OCI-LY3 (cell line): ENCODE data around the gene ALKBH3.
A peak's percentile ranks its signal among the peaks of the same experiment; 100 is the strongest.

Source experiments
- H2AFZ ChIP-seq: fragments of 200-600, 300-600 bp; shearing (Covaris generic); 2 replicates; pipeline ENCODE4 v1.6.0; 2014; ENCODE audit warnings: antibody characterized with exemption, low read depth, low read length
- H3K27ac ChIP-seq: fragments of 200-600, 300-600 bp; sonication (generic); 2 replicates; pipeline ENCODE4 v1.5.1; 2014; ENCODE audit warnings: mild to moderate bottlenecking, low read length, moderate library complexity, mixed read lengths
- H3K27me3 ChIP-seq: fragments of 200-600, 300-600 bp; sonication (generic); 2 replicates; pipeline ENCODE4 v1.6.1; 2014; ENCODE audit warnings: low read depth, low read length, mixed read lengths
- H3K36me3 ChIP-seq: fragments of 200-600, 300-600 bp; sonication (generic); replicated peaks from 2 replicates; pipeline ENCODE3; 2014; ENCODE audit warnings: low read depth, low read length, mixed read lengths
- H3K4me1 ChIP-seq: fragments of 300-600, 200-600 bp; sonication (generic); 2 replicates; pipeline ENCODE4 v1.6.1; 2014; ENCODE audit warnings: low read length, mixed read lengths
- H3K4me2 ChIP-seq: fragments of 200-600, 300-600 bp; sonication (generic); 2 replicates; pipeline ENCODE4 v1.6.1; 2014; ENCODE audit warnings: low read length, mixed read lengths
- H3K4me3 ChIP-seq: fragments of 300-600, 200-600 bp; sonication (generic); 2 replicates; pipeline ENCODE4 v1.5.1; 2014; ENCODE audit warnings: antibody characterized with exemption, mild to moderate bottlenecking, low read length, moderate library complexity
- H3K79me2 ChIP-seq: fragments of 300-600, 200-600 bp; shearing (Covaris generic); 2 replicates; pipeline ENCODE4 v1.6.1; 2014; ENCODE audit warnings: mild to moderate bottlenecking, low read length, mixed read lengths
- H3K9ac ChIP-seq: fragments of 300-600, 200-600 bp; shearing (Covaris generic); 2 replicates; pipeline ENCODE4 v1.6.0; 2014; ENCODE audit warnings: mild to moderate bottlenecking, low read length, moderate library complexity
- H3K9me3 ChIP-seq: fragments of 200-600, 300-600 bp; shearing (Covaris generic); 2 replicates; pipeline ENCODE4 v1.6.1; 2014; ENCODE audit warnings: low read length, mixed read lengths; ENCODE audit not compliant: insufficient read depth
- H4K20me1 ChIP-seq: fragments of 200-600, 300-600 bp; sonication (generic); 2 replicates; pipeline ENCODE4 v1.6.1; 2016; ENCODE audit warnings: low read length, mixed read lengths; ENCODE audit not compliant: insufficient read depth
- CTCF ChIP-seq: fragments of 200-600, 300-600 bp; sonication (generic); IDR thresholded peaks from 2 replicates; pipeline ENCODE4 v1.5.1; 2014; ENCODE audit warnings: antibody characterized with exemption, low read length, low read depth
- EZH2phosphoT487 ChIP-seq: fragments of 200-600 bp; shearing (Covaris generic); IDR thresholded peaks from 2 replicates; pipeline ENCODE4 v1.6.1; 2018; ENCODE audit warnings: antibody characterized with exemption, mixed run types, low read depth

The ALKBH3 gene

GRCh38 chr11:43963279-43963620, 82.6 kb downstream of the ALKBH3 start:
- H3K4me1 ChIP-seq: no peaks in the 10 kb centered on the region
- H3K4me3 ChIP-seq: no peak overlapping the region
- H3K36me3 ChIP-seq: no peaks in the 10 kb centered on the region

GRCh38 chr11:43967661-43968060, 87.0 kb downstream of the ALKBH3 start:
- no peak overlapping the region for H3K4me2 ChIP-seq
- no peaks in the 10 kb centered on the region for H3K27me3 ChIP-seq
- no peak overlapping the region for H2AFZ ChIP-seq
- H3K4me1 ChIP-seq: peaks cover 12% of the 10 kb centered on the region
- no peak overlapping the region for H3K4me3 ChIP-seq
- H3K27ac ChIP-seq: no peak overlapping the region
- TF ChIP-seq EZH2phosphoT487: no peak
- TF ChIP-seq CTCF: no peak
- no peaks in the 10 kb centered on the region for H3K79me2 ChIP-seq
- H4K20me1 ChIP-seq: no peaks in the 10 kb centered on the region
- H3K9me3 ChIP-seq: no peaks in the 10 kb centered on the region
- no peaks in the 10 kb centered on the region for H3K36me3 ChIP-seq
- H3K9ac ChIP-seq: no peak overlapping the region

More at GRCh38 chr11:43963279-43963620, 82.6 kb downstream of the ALKBH3 start:
- Histone ChIP-seq H3K27ac (no peak overlapping the region), H2AFZ (no peak overlapping the region), H3K9me3 (peaks cover 7% of the 10 kb centered on the region; the same call in 1 of the 2 replicates), H3K9ac (no peak overlapping the region), H3K4me2 (no peak overlapping the region), H3K27me3 (no peaks in the 10 kb centered on the region), H4K20me1 (no peaks in the 10 kb centered on the region), H3K79me2 (no peaks in the 10 kb centered on the region)
- TF ChIP-seq EZH2phosphoT487 (no peak), CTCF (no peak)

GRCh38 chr11:43968719-43969118, 88.1 kb downstream of the ALKBH3 start:
- TF ChIP-seq EZH2phosphoT487 (no peak), CTCF (no peak)
- Histone ChIP-seq H3K4me3 (no peak overlapping the region), H2AFZ (no peak overlapping the region), H3K9me3 (no peaks in the 10 kb centered on the region), H3K27me3 (no peaks in the 10 kb centered on the region), H3K9ac (no peak overlapping the region), H3K27ac (no peak overlapping the region), H3K4me2 (no peak overlapping the region), H3K79me2 (no peaks in the 10 kb centered on the region), H4K20me1 (no peaks in the 10 kb centered on the region), H3K36me3 (no peaks in the 10 kb centered on the region), H3K4me1 (peaks cover 12% of the 10 kb centered on the region)

- Histone ChIP-seq H2AFZ (peak overlapping the region; percentile 90), H3K4me3 (0 out of 2 replicates have a peak overlapping the region, but pooled peaks have one; percentile 14), H3K79me2 (no peaks in the 10 kb centered on the region), H3K4me1 (peaks cover 12% of the 10 kb centered on the region), H3K36me3 (no peaks in the 10 kb centered on the region), H3K9me3 (peaks cover 1% of the 10 kb centered on the region; the same call in 1 of the 2 replicates), H3K9ac (peak overlapping the region; percentile 41; the same call in 1 of the 2 replicates), H3K4me2 (peak overlapping the region; percentile 52), H3K27ac (no peak overlapping the region), H3K27me3 (no peaks in the 10 kb centered on the region), H4K20me1 (no peaks in the 10 kb centered on the region)
- no peak for TF ChIP-seq EZH2phosphoT487
- no peak for TF ChIP-seq CTCF
Measured at GRCh38 chr11:43969543-43969942, 88.9 kb downstream of the ALKBH3 start.
